GM10847 (cell line): ENCODE measurements around the gene IL33.

ENCODE experiments used
- POLR2A ChIP-seq: IDR thresholded peaks from 2 replicates; pipeline ENCODE4 v1.6.1; 2011; ENCODE audit not compliant: insufficient read length; ENCODE audit errors: extremely low read depth

IL33 gene

DNA sequence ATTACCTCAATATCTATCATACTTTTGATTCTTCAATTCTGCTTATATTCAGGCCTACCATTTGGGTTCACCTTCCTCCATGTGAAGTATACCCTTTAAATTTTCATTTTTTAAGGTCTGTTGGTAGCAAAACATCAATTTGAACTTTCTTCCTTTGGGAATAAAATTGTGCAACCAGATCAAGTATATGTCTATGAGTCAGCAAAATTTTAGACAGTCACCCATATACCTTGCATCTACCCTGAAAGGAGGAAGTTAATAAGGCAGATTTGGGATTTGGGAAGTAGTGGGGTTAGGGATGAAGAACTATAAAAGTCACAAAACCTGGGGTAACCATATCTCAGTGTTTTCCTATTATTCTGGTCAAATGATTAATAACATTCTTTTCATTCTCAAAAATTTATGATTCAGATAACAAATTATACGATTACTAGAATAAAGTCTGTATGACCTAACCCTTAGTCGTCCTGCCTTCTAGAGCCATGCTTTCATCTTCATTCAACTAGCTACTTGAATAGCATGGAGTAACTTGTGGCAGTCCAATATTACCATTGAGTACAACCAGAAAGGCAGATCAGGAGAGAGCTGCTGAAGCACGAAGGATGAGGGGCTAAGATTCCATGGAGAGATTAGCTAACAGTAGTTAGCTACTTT is 2.8 kb upstream of the IL33 start:
- no peak for TF ChIP-seq POLR2A

- TF ChIP-seq POLR2A, result no peak
Measured at GRCh38 chr9:6214434-6214833, 1.2 kb upstream of the IL33 start.

- no peak for TF ChIP-seq POLR2A
Measured at GRCh38 chr9:6214903-6215302, 704 bp upstream of the IL33 start.

GRCh38 chr9:6216002-6216401 is 395 bp downstream of the IL33 start:
- TF ChIP-seq POLR2A, result no peak

DNA sequence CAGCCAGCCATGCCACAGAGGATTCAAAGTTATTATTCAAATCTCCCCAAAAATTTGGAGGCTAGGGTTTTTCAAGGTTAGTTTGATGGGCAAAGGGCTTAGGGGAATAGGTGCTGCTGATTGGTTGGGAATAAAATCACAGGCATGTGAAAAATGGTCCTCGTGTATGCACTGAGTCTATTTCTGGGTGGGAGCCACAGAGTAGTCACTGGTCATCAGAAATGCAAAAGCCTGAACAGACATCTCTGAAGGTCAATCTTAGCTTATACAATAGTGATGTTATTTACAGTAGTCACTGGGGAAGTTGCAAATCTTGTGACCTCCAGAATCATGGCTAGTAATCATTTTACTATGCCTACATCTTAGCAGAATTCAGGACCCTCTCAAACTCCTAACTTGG is 1.3 kb downstream of the IL33 start:
- TF ChIP-seq POLR2A, result no peak

GRCh38 chr9:6218099-6218502 is 2.5 kb downstream of the IL33 start:
- TF ChIP-seq POLR2A, result no peak

- no peak for TF ChIP-seq POLR2A
Measured at GRCh38 chr9:6219040-6219439, 3.4 kb downstream of the IL33 start.

DNA sequence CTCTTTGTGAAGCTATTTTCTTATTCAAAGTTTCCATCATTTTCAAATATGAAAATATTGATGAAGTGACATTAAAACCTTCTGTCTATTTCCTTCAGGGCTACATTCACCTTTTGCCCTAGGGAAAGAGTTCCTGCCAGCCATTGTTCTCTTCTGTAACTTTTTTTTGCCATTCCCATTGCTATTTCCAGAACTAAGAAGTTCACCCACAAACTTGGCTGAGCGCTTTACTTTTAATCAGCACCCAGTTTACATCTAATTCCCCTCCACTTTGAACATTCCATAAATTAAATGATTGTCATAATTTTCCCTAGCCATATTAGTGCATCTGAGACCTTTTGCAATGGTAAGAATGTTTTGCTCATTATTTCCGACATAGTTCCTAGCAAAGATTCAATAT is 4.4 kb downstream of the IL33 start:
- TF ChIP-seq POLR2A, result no peak

DNA sequence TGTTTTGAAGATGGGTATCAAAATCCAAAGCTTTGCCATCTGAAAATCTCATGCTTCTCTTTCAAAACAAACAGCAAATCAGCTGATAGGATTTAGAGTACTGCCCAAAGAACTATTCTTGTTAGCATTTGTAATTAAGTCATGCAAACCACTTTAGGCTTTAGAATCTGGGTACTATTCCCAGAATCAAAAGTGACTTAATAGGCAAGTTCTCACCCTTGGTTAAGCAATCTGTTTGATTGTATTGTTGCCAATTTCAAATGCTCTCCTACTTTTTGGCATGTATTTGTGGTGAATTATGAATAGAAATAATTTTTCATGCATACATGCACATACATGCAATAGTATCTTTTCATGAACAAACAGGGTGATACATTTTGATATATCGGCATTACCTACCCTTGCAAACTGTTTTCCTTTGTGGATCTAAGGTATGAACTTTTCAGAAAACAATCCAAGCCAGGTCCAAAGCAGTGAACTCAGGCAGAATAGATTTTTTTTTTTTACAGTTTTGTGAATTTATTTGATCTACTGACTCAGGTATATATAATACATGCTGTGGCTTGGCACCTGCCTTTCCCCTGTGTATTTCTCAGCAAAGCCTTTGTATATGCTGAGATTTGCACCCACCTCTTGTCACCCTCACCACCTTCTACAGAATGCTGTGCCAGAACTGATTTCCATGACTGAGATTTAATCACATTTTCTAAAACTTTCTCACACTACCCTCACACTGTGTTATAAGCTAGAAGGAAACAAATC is 9.0 kb downstream of the IL33 start:
- no peak for TF ChIP-seq POLR2A

DNA sequence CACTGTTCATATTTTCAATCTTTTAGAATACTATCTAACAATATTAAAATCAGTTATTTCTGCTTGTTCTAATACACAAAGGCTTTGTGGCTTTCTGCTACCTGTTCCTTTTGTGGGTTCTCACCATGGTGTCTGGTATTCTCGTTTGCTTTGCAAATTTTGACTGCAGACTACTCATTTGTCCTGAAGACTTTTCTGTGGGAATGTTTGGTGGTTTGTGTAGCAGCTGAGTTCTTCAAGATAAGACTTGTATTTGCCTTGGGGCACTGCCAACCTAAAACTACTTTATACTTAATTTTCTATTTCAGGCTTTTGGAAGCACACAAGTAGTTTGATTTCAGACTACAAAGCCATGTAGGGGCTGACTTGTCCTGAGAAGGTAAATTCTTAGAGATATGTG is 11.1 kb downstream of the IL33 start:
- TF ChIP-seq POLR2A, result no peak

DNA sequence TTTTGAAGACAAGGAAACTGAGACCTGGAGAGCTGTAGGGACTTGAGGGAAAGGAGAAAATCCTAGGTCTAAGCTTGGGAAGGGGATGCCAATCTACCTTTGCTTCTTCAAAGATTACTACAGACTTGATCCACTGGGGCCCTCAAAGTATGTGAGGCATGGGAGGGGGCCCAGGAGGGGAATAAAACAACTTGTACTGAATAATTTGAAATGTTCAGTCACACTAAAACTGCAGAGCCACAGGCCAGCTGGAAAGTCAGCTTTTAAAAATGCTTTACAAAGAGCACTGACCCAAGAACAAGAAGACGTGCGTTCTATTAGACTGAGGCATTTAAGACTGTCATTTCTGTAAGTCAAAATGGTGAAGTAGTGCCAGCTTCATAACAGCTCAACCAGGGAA is 13.6 kb downstream of the IL33 start:
- TF ChIP-seq POLR2A, result no peak

- no peak for TF ChIP-seq POLR2A
Measured at GRCh38 chr9:6229619-6230018, 14.0 kb downstream of the IL33 start.

- TF ChIP-seq POLR2A, result no peak
Measured at GRCh38 chr9:6230037-6230780, 14.6 kb downstream of the IL33 start.

- no peak for TF ChIP-seq POLR2A
Measured at GRCh38 chr9:6232336-6232945, 16.8 kb downstream of the IL33 start.

- no peak for TF ChIP-seq POLR2A
Measured at GRCh38 chr9:6234014-6234413, 18.4 kb downstream of the IL33 start.

- TF ChIP-seq POLR2A, result no peak
Measured at GRCh38 chr9:6237267-6237666, 21.7 kb downstream of the IL33 start.
